Stomach smooth muscle (tissue), 2 donors: ENCODE measurements around the gene XPO4.

Source experiments
- H3K27ac ChIP-seq: one replicate; pipeline ENCODE4 v1.7.0; 2013; ENCODE audit warnings: mild to moderate bottlenecking, low read length, inconsistent platforms
- H3K27me3 ChIP-seq, 2 donors: one replicate each; pipeline ENCODE4 v1.7.0; 2013; ENCODE audit warnings: low read length in 2 of 2; ENCODE audit not compliant: insufficient read depth in 2 of 2, control insufficient read depth in 1 of 2
- H3K36me3 ChIP-seq, 2 donors: one replicate each; pipeline ENCODE4 v1.7.0; 2013; ENCODE audit warnings: low read length in 2 of 2; ENCODE audit not compliant: control insufficient read depth in 2 of 2, insufficient read depth in 2 of 2
- H3K4me1 ChIP-seq: one replicate; pipeline ENCODE4 v1.7.0; 2013; ENCODE audit warnings: low read length; ENCODE audit not compliant: control insufficient read depth, insufficient read depth
- H3K4me3 ChIP-seq, 2 donors: one replicate each; pipeline ENCODE4 v1.7.0; 2013; ENCODE audit warnings: low read length in 2 of 2
- H3K9ac ChIP-seq, 2 donors: one replicate each; pipeline ENCODE4 v1.7.0; 2013; ENCODE audit warnings: low read length in 2 of 2, mild to moderate bottlenecking in 1 of 2
- H3K9me3 ChIP-seq, 2 donors: one replicate each; pipeline ENCODE4 v1.7.0; 2013; ENCODE audit warnings: low read length in 2 of 2; ENCODE audit not compliant: control insufficient read depth in 2 of 2
- donor health status: healthy.
- donor health status: Pancreatic carcinoma.

The XPO4 gene

DNA sequence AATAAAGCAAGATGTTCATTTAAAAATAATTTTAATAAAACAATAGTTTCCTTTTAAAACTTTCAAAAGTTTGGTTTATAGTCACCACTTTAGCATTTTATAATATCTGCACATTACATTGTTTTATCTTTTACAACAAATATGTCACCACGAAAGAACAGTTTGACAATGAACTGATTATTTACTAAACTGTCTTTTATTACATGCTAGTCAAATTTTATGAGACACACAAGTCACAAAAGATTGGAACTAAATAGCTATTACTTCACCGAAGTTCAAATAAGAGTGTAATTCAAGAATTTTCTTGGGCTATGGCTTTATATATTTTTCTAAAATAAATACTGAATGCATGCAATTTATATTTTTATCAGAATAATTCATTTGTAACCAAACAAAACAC, 71.3 kb downstream of the XPO4 start:
- Histone ChIP-seq H3K4me1 (peaks cover 2% of the 10 kb centered on the region), H3K4me3 (no peak overlapping the region)

DNA sequence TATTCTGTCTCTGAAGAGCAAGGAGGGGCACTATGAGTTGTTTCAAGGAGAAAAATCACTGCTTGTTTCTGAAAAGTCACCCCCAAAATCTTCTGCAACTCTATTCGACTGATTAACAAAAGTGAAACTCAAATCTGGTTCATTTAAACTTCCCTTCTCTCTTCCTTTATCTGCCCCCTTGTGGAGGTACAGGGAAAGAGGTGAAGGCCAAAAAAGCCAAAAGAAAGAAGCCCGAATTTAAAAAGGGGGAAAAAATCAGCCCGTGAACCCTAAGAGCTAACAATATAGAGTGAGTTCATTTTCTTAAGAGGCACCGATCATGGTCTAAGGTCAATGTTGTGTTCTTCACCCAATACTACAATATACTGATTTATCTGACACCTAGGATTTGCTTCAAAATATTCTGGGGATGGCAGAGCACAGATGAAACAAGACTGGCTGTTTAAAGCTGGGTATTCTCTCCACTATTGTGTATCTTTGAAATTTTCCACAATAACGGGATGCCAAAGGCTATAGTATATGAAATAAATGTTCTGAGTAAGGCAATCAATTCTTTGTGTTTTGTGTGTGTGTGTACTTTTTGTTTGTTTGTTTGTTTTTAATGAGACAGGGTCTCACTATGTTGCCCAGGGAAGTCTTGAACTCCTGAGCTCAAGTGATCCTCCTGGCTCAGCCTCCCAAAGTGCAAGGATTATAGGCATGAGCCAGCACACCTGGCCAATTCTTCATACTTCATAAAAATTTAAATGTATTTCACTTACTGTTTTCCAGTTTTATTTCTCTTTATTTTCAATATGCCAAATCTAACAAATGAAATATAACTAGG, 73.8 kb downstream of the XPO4 start:
- Histone ChIP-seq H3K27me3 (no peaks in the 10 kb centered on the region), H3K9ac (peak overlapping the region; percentile 14 to 36), H3K4me3 (peak overlapping the region; percentile 36 to 56), H3K27ac (no peak overlapping the region), H3K4me1 (peaks cover 2% of the 10 kb centered on the region), H3K9me3 (no peaks in the 10 kb centered on the region), H3K36me3 (peaks cover 0 to 1% of the 10 kb centered on the region in 2 donors)

More for the DNA sequence above, 71.3 kb downstream of the XPO4 start:
- no peak overlapping the region for H3K27ac ChIP-seq
- no peaks in the 10 kb centered on the region for H3K9me3 ChIP-seq
- no peak overlapping the region for H3K9ac ChIP-seq
- peaks cover 0 to 2% of the 10 kb centered on the region in 2 donors for H3K36me3 ChIP-seq
- no peaks in the 10 kb centered on the region for H3K27me3 ChIP-seq

DNA sequence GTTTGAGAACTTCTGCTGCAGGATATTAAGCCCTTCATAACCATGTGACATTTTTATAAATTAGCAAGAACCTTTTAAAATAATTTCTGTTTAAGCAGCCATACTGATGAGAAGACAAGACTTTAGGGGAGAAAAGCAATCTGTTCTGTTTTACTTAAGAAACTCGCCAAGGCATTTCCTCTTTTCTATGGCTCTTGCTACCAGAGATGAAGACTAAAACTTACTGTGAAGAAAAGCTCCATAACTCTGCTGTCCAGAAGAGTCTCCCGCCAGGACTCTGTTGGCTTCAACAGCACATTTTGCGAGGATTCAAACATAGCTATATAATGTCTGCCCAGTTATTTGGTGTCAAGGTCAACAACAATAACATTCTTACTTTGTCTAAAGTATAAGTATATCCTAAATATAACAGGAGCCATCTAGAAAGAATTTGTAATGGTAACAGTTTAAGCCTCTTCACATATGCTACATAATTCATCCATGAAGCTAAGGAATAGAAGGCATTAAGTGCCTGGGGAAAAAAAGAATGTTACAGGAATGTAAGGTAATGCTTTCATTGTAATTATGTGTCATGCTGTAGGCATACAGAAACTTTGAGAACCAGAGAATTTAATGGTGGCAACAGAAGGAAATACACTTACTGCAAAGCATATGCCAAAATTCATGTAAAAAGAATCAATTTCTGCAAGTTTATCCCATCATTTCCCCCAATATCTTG, 75.5 kb downstream of the XPO4 start:
- Histone ChIP-seq H3K4me3 (no peak overlapping the region), H3K27ac (no peak overlapping the region), H3K27me3 (no peaks in the 10 kb centered on the region), H3K36me3 (no peaks in the 10 kb centered on the region), H3K4me1 (peaks cover 2% of the 10 kb centered on the region), H3K9ac (no peak overlapping the region), H3K9me3 (no peaks in the 10 kb centered on the region)

DNA sequence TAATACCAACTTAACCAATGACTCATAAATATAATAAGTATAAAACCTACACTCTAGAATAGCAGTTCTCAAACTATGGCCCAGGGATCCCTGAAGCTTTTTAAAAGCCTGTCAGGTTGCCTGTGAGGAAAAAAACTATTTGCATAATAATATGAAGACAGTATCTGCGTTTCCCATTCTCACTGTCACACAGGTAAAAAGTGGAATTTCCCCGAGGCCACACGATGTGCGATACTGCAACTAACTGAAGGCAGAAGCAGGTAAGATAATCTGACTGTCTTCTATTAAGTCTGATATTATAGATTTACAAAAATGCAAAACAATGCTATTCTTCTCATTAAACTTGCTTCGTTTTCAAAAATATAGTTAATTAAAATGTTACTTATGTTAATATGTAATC, 76.2 kb downstream of the XPO4 start:
- Histone ChIP-seq H3K4me3 (no peak overlapping the region), H3K27me3 (no peaks in the 10 kb centered on the region), H3K27ac (no peak overlapping the region), H3K9ac (no peak overlapping the region), H3K4me1 (no peaks in the 10 kb centered on the region), H3K9me3 (no peaks in the 10 kb centered on the region), H3K36me3 (no peaks in the 10 kb centered on the region)

DNA sequence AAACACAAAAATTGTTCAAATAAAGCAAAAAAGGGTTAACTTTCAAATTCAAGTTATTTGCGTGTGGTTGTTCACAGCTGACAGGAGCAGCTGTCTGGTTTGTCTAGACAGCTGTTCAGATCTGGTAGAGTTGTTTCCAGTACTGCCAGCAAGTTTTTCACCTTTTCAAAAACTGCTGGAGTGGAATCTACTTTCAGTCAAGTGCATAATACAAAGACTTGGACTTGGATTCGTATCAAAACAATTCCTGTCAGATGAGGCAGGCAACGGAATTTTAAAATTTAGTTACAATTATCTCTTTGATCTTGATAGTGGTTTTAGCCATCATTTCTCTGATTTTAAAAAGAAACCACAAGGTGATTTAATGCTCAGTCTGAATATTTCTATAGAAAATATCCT, 77.1 kb downstream of the XPO4 start:
- H3K27ac ChIP-seq, result no peak overlapping the region

DNA sequence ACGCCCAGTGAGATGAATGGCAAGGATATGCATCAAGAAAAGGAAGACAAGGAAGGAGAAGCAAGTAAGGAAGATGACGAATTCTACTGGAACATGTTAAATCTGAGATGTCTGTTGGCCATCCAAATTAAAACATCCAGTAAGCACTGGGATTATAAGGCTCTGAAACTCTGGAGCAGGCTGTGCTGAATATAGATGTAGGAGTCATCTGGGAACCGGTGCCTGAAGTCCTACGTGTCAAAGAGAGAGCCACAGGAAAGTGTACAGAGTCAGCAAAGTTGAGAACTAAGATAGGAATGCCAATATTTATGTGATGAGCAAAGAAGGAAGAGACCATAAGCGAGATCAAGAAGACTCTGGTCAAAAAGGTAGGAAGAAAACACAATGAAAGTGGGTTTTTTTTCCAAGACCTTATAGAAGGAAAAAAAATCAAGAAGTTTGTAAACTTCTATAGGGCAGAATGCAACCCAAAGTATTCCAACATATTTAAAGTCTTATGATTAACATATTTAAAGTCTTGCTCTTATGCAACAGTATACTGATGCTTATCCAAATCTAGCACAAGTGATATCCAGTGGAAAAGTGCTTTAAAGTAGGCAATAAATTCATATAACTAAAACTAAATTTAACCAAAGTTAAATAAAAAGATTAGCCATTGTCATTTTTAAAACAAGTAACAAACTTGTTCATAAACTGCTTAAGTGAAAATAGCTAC, 77.6 kb downstream of the XPO4 start:
- Histone ChIP-seq H3K9me3 (no peaks in the 10 kb centered on the region), H3K4me1 (no peaks in the 10 kb centered on the region), H3K36me3 (no peaks in the 10 kb centered on the region), H3K9ac (no peak overlapping the region), H3K27ac (peak overlapping the region; percentile 19), H3K27me3 (no peaks in the 10 kb centered on the region), H3K4me3 (peak overlapping the region in 1 of 2 donors; percentile 9)

More for the DNA sequence above, 77.1 kb downstream of the XPO4 start:
- H3K36me3 ChIP-seq, result no peaks in the 10 kb centered on the region
- no peaks in the 10 kb centered on the region for H3K9me3 ChIP-seq
- no peaks in the 10 kb centered on the region for H3K4me1 ChIP-seq
- no peaks in the 10 kb centered on the region for H3K27me3 ChIP-seq
- H3K9ac ChIP-seq, result no peak overlapping the region
- no peak overlapping the region for H3K4me3 ChIP-seq

DNA sequence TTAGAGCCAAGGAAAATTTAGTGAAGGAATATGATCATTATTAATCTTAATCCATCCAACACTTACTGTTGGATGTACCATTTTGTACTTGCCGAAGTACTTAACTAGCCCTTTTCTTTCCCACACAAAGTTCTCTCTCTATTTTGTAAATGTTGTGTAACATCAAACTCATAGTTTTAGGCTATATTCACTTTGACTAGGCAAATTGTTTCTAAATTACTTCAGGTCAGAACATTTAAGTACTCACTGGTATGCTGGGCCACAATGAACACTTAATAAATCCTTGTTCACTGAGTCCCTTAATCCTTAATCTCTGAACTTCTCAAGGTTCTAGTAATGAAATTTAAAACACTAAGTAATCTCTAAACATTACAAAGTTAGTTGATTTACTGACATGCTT, 79.5 kb downstream of the XPO4 start:
- no peak overlapping the region for H3K27ac ChIP-seq
- H3K27me3 ChIP-seq, result no peaks in the 10 kb centered on the region
- H3K9me3 ChIP-seq, result no peaks in the 10 kb centered on the region
- H3K9ac ChIP-seq, result no peak overlapping the region
- H3K4me3 ChIP-seq, result no peak overlapping the region
- H3K36me3 ChIP-seq, result no peaks in the 10 kb centered on the region
- H3K4me1 ChIP-seq, result no peaks in the 10 kb centered on the region

DNA sequence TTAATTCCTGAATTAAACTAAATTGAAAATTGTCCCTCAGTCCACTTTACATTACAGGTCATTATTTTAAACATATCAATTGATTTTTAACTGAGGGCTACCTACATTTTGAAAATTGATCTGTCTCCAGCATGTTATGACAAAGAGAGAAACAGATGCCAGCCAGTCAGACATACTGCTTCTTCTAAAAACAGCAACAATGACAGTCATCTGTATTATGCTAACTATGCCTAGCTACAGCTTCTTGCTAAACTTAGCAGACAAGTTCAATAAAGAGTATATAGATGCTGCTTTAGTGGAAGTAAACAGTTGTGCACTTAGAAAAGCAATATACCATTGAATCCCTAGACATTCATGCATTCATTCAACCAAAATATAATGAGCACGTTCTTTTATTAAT, 80.1 kb downstream of the XPO4 start:
- H3K9me3 ChIP-seq, result no peaks in the 10 kb centered on the region
- H3K27me3 ChIP-seq, result no peaks in the 10 kb centered on the region
- no peak overlapping the region for H3K27ac ChIP-seq
- H3K4me1 ChIP-seq, result no peaks in the 10 kb centered on the region
- no peak overlapping the region for H3K9ac ChIP-seq
- H3K36me3 ChIP-seq, result no peaks in the 10 kb centered on the region
- H3K4me3 ChIP-seq, result no peak overlapping the region

DNA sequence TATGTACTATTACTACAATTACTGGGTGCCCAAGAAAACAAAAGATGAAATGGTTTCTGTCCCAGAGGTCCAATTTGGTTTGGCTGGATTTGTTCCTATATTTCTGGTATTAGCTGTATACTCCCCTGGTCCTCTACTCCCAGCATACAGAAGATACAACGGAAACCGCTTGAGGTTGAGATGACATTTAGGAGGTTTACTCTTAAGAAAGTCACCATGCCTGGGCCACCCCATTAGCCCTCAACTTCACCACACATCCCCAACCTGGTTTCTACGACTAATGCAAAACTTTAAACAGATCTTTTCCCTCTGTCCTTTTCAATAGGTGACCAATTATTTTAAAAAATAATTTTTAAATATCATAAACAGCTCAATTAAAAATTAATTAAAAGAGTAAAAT, 82.8 kb downstream of the XPO4 start:
- H3K9ac ChIP-seq, result no peak overlapping the region
- no peak overlapping the region for H3K27ac ChIP-seq
- peaks cover 4% of the 10 kb centered on the region for H3K4me1 ChIP-seq
- no peak overlapping the region for H3K4me3 ChIP-seq
- no peaks in the 10 kb centered on the region for H3K9me3 ChIP-seq
- no peaks in the 10 kb centered on the region for H3K36me3 ChIP-seq
- H3K27me3 ChIP-seq, result no peaks in the 10 kb centered on the region

DNA sequence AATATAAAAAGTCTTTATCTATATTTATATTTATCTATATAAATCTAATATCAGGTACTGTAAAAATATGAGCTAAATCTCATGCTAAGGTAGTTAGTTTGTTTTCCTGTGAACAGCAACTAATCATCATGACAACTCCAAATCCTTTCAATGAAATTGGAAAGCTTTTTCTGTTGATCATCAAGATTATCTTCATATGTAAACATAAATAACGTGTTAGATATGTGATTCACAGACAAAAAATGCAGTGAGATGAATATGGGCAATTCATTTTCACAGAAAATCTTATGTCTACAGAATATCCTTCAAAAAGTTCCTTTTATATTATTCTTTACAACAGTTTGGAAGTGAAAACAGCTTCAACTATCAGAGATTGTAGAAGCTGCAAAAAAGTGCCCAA, 87.1 kb downstream of the XPO4 start:
- Histone ChIP-seq H3K4me3 (no peak overlapping the region), H3K9me3 (no peaks in the 10 kb centered on the region), H3K36me3 (no peaks in the 10 kb centered on the region), H3K27me3 (no peaks in the 10 kb centered on the region), H3K27ac (no peak overlapping the region), H3K4me1 (peaks cover 11% of the 10 kb centered on the region), H3K9ac (no peak overlapping the region)
